Endodermal cell (in vitro differentiated cells): ENCODE measurements around the gene SH2D6. TPM values are rescaled to one million over a fixed set of nuclear protein-coding genes. Genes with fewer than 3 reads are reported as not detected.

ENCODE experiments used
- DNase-seq: peaks from one replicate; pipeline ENCODE4 v3.0.0-alpha.2; 2017
- H3K27ac ChIP-seq: 2 replicates; pipeline ENCODE4 v1.5.1; 2013; ENCODE audit warnings: mild to moderate bottlenecking, low read depth, low read length, moderate library complexity
- H3K27me3 ChIP-seq: 2 replicates; pipeline ENCODE4 v1.6.1; 2013; ENCODE audit warnings: mild to moderate bottlenecking, low read length, moderate library complexity; ENCODE audit not compliant: insufficient read depth, control insufficient read depth, poor library complexity, severe bottlenecking
- H3K36me3 ChIP-seq: 2 replicates; pipeline ENCODE4 v1.7.0; 2013; ENCODE audit warnings: mild to moderate bottlenecking, low read length, moderate library complexity; ENCODE audit not compliant: control insufficient read depth, insufficient read depth
- H3K4me1 ChIP-seq: one replicate; pipeline ENCODE4 v1.7.0; 2013; ENCODE audit warnings: low read length; ENCODE audit not compliant: control insufficient read depth, insufficient read depth
- H3K4me3 ChIP-seq: 2 replicates; pipeline ENCODE4 v1.5.1; 2013; ENCODE audit warnings: mild to moderate bottlenecking, low read length, moderate library complexity
- H3K9ac ChIP-seq: 2 replicates; pipeline ENCODE4 v1.6.1; 2013; ENCODE audit warnings: mild to moderate bottlenecking, low read length, moderate library complexity; ENCODE audit not compliant: poor library complexity, severe bottlenecking; ENCODE audit errors: extremely low read depth
- H3K9me3 ChIP-seq: 2 replicates; pipeline ENCODE4 v1.6.1; 2013; ENCODE audit warnings: mild to moderate bottlenecking, low read length, moderate library complexity; ENCODE audit not compliant: control insufficient read depth
- H3K27ac Mint-ChIP-seq: 2 replicates; pipeline ENCODE4 v1.8.0; 2020; ENCODE audit warnings: mixed read lengths
- H3K27me3 Mint-ChIP-seq: 2 replicates; pipeline ENCODE4 v1.8.0; 2021; ENCODE audit warnings: mild to moderate bottlenecking, mixed read lengths; ENCODE audit not compliant: insufficient read depth
- H3K36me3 Mint-ChIP-seq: 2 replicates; pipeline ENCODE4 v1.8.0; 2020; ENCODE audit warnings: low read depth, mixed read lengths
- H3K4me1 Mint-ChIP-seq: 2 replicates; pipeline ENCODE4 v1.8.0; 2020; ENCODE audit warnings: mixed read lengths
- H3K4me3 Mint-ChIP-seq: 2 replicates; pipeline ENCODE4 v1.8.0; 2020; ENCODE audit warnings: mild to moderate bottlenecking, moderate library complexity, mixed read lengths
- H3K9me3 Mint-ChIP-seq: 2 replicates; pipeline ENCODE4 v1.8.0; 2020; ENCODE audit warnings: mild to moderate bottlenecking, mixed read lengths
- CTCF ChIP-seq: fragments of 200-600 bp; sonication (generic); conservative IDR thresholded peaks from 2 replicates; pipeline ENCODE4 v1.5.0; 2021; ENCODE audit warnings: antibody characterized with exemption, mild to moderate bottlenecking
- WGBS, 2 experiments: methylation state at CpG; one replicate each; pipeline versions ENCODE4 v1.1.5 to v1.1.7; 2013; ENCODE audit warnings: missing lambda C conversion rate in 2 of 2, mixed read lengths in 1 of 2; ENCODE audit not compliant: insufficient coverage in 1 of 2, insufficient read length in 1 of 2; 5-methylcytosine and 5-hydroxymethylcytosine counted together
- total RNA-seq, 2 donors: library from RNA; stranded (reverse); fragmentation: NEBNext Ultra II Directional in 1 of 2; extraction: Animal tissue kit (Norgen Biotek cat#: 25700) in 1 of 2; gene quantifications; 2 replicates in 1 of 2; 3 replicates in 1 of 2; pipeline ENCODE4 v1.2.1, GENCODE V29; 2021

Gene SH2D6
- total RNA-seq, 2 donors from 2014 or later: 0.68 to 1.1 TPM

GRCh38 chr2:85428343-85428881, 9.9 kb downstream of the SH2D6 start:
- Mint-ChIP-seq H3K27ac (no peak overlapping the region), H3K9me3 (no peaks in the 10 kb centered on the region), H3K36me3 (no peaks in the 10 kb centered on the region), H3K27me3 (no peaks in the 10 kb centered on the region), H3K4me3 (no peak overlapping the region), H3K4me1 (peaks cover 32% of the 10 kb centered on the region)
- Histone ChIP-seq H3K27ac (no peak overlapping the region), H3K9me3 (no peaks in the 10 kb centered on the region), H3K9ac (no peak overlapping the region), H3K4me1 (no peaks in the 10 kb centered on the region), H3K27me3 (no peaks in the 10 kb centered on the region), H3K4me3 (no peak overlapping the region), H3K36me3 (no peaks in the 10 kb centered on the region)
- TF ChIP-seq CTCF: no peak
- 89 to 90% methylated on average over 7 of the region's 7 CpGs for WGBS, 2 experiments
- DNase-seq: no peak

- no peaks in the 10 kb centered on the region for H3K9me3 ChIP-seq
- no peak overlapping the region for H3K4me3 ChIP-seq
- no peak for TF ChIP-seq CTCF
- DNase-seq: no peak
- WGBS, 2 experiments: 85 to 86% methylated on average over 9 to 12 of the region's 12 CpGs
- H3K4me1 Mint-ChIP-seq: peaks cover 37% of the 10 kb centered on the region
- H3K36me3 Mint-ChIP-seq: no peaks in the 10 kb centered on the region
- peaks cover 5% of the 10 kb centered on the region for H3K4me1 ChIP-seq
- H3K36me3 ChIP-seq: no peaks in the 10 kb centered on the region
- no peaks in the 10 kb centered on the region for H3K9me3 Mint-ChIP-seq
- no peak overlapping the region for H3K4me3 Mint-ChIP-seq
- H3K27me3 Mint-ChIP-seq: no peaks in the 10 kb centered on the region
- no peak overlapping the region for H3K27ac Mint-ChIP-seq
- no peak overlapping the region for H3K9ac ChIP-seq
- H3K27me3 ChIP-seq: no peaks in the 10 kb centered on the region
- H3K27ac ChIP-seq: peak overlapping the region; percentile 88
Measured at GRCh38 chr2:85429213-85429923, 10.9 kb downstream of the SH2D6 start.

GRCh38 chr2:85429924-85430289, 11.4 kb downstream of the SH2D6 start:
- Histone ChIP-seq H3K9ac (no peak overlapping the region), H3K9me3 (no peaks in the 10 kb centered on the region), H3K27ac (peak overlapping the region; percentile 88), H3K4me1 (peaks cover 5% of the 10 kb centered on the region), H3K36me3 (no peaks in the 10 kb centered on the region), H3K4me3 (no peak overlapping the region), H3K27me3 (no peaks in the 10 kb centered on the region)
- no peak for TF ChIP-seq CTCF
- H3K9me3 Mint-ChIP-seq: no peaks in the 10 kb centered on the region
- no peaks in the 10 kb centered on the region for H3K27me3 Mint-ChIP-seq
- peaks cover 37% of the 10 kb centered on the region for H3K4me1 Mint-ChIP-seq
- no peak overlapping the region for H3K27ac Mint-ChIP-seq
- DNase-seq: no peak
- no peak overlapping the region for H3K4me3 Mint-ChIP-seq
- no peaks in the 10 kb centered on the region for H3K36me3 Mint-ChIP-seq
- WGBS, 2 experiments: 86 to 100% methylated on average over 2 of the region's 2 CpGs
